Transverse colon (tissue), 3 donors: ENCODE measurements around the gene PCGF1.

Source experiments
- CTCF ChIP-seq, 5 experiments: fragments of 200-600 bp in 3 of 5; fragments of 450-650 bp in 2 of 5; sonication (generic) in 3 of 5; IDR thresholded peaks; 1 replicate in 2 of 5; 2 replicates in 3 of 5; pipeline ENCODE4 v1.5.1; 2016 to 2017; ENCODE audit warnings: antibody characterized with exemption in 5 of 5, inconsistent platforms in 3 of 5, mild to moderate bottlenecking in 2 of 5, moderate library complexity in 1 of 5
- EP300 ChIP-seq: sonication (generic); formaldehyde crosslinking; IDR thresholded peaks from one replicate; pipeline ENCODE4 v1.6.1; 2017; ENCODE audit warnings: antibody characterized with exemption, low read depth
- POLR2A ChIP-seq: fragments of 450-650 bp; IDR thresholded peaks from one replicate; pipeline ENCODE4 v1.6.1; 2016; ENCODE audit warnings: antibody characterized with exemption, mild to moderate bottlenecking, moderate library complexity

GRCh38 chr2:74462054-74462785, 45.3 kb downstream of the PCGF1 start:
- TF ChIP-seq POLR2A, result no peak
- no peak for TF ChIP-seq CTCF (IDR thresholded peaks at IDR 0.05)
- TF ChIP-seq EP300, result no peak
